ENCODE measurements around the gene SCYL3.

SCYL3 gene

DNA sequence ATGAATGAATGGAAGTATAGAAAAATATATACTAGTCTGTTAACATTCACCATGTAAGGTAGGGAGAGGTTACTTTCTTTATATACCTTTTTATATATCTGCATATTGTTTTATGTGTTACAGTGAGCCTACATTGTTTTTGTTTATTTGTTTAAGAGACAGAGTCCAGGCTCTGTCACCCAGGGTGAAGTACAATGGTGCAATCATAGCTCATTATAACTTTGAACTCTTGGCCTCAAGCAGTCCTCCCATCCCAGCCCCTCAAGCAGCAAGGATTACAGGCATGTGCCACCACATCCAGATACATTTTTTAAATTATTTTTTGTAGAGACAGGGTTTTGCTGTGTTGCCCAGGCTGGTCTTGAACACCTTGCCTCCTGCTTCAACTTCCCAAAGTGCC lies 7.4 kb upstream of the SCYL3 start:
- Histone ChIP-seq H3K27ac (no peak overlapping the region), H3K4me3 (no peak overlapping the region)

DNA sequence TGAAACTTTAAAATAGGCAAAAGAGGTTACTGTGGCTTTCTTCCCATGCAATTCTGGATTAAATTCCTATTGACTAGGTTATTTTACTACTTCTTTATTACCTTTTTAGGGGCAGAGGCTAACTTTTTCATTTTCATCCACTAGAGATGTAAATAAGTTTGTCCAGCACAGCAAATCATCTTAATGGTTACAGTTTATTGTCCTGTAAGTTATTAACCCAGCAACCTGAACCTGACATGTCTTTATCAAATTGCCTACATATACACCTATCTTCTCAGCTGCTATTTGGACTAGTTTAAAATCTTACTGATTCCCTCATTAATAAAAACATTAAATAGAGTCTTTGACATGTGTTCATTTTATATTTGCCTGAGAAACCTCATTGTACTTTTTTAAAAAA lies 6.9 kb upstream of the SCYL3 start:
- Histone ChIP-seq H3K27ac (no peak overlapping the region), H3K4me3 (no peak overlapping the region)

DNA sequence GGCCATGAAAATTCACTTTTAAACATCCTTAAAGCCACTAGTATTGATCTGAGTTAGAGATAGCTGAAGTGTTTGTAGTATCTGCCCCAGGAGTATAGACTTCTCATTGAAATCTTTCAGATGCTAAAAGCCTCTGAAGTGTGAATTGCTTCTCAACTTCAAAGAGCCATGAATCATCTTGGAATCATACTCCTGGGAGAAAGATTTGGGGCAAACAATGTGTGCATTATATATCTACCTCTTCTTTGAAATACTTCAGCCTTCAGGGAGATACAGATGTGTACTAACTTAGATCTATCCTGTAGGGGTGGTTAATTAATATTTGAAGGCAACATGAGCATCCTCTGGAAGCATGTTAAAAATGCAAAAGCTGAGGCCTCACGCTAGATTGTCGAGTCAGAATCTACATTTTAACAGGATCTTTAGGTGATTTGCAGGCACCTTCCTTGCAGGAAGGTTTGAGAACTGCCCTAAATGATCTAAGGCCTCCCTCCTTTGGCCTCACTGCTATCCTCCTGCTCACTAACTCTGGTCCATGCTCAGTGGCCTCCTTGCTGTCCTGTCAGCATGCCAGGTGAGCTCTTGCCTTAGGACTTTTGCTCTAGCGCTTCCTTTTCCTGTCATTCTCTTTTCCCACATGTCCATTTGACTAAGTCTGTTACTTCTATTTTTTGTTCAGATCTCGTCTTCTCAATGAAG lies 6.0 kb upstream of the SCYL3 start:
- Histone ChIP-seq H3K4me3 (no peak overlapping the region), H3K27ac (no peak overlapping the region)

DNA sequence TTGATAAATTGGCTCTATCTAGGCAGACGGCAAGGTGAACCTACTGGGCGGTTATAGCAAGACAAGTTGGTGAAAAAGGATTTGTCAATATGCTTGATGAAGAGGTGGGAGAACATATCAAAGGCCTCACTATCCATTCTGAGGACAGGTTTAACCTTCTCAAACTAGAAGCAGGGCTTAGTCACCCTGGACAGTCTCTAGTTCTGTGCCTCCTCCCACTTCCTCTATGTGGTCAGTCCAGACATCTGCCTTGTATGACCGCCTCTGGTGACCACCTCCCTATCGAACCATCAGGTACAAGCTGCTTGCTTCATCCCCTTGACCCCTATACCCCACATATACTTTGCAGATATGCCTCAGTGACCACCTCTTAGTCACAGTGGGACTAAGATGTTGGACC lies 2.3 kb upstream of the SCYL3 start:
- no peak overlapping the region for H3K27ac ChIP-seq
- no peak overlapping the region for H3K4me3 ChIP-seq

DNA sequence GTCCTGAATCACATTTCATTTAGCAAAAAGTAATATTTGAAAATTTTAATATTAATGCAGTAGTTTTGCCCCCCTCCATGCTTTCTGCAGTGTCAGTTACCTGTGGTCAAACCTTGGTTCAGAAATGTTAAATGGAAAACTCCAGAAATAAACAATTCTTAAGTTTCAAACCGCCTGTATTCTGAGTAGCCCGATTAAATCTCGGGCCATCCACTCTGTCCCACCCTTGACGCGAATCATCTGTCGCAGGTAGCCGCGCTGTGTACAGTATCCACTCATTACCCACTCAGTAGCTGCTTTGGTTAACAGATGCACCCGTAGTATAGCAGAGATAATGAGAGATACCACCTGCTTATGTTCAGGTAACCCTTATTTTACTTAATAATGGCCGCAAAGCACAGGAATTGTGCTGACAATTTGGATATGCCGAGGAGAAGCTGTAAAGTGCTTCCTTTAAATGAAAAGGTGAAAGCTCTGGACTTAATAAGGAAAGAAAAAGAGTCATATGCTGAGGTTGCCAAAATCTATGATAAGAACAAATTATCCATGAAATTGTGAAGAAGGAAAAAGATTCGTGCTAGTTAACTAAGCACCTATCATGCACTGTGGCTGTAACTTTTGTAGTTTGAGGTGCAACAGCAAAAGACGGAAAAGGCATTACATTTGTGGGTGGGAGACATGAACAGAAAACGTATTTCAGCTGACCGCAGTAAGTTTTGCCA lies 889 bp upstream of the SCYL3 start:
- Histone ChIP-seq H3K27ac (peak overlapping the region; percentile 45 to 100 (median 99)), H3K4me3 (peak overlapping the region; percentile 71 to 97 (median 88))

DNA sequence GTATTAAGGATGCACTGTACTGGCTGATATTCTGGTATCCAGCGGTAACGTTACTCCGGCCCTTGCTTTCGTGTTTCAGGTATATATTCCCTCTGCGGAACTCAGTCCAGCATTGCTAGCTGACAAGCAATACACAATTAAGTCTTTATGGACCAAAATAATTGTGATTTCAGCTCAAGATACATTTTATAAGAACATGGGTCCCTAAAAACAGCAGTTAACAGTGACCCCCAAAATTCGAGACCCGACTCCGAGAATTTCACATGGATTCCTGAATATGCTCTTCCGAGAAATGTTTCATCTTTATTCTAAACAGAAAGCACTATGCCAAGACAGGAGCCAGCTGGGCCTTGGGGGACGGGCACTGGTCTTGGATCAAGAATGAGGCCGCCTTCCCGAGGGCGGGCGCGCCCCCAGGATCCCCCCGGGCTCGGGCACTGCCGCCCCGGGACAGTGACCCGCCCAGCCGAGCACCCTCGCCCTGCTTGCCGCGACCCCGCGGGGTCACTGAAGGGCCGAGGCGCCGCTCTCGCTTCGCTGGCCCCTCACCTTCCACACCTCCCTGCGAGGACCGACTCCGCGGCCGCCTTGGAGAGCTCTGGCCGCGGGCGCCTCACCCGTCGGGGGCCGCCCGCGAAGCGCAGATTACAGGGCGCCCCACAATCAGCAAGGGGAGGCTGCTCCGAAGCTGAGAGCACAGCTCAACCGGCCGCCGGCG lies 610 bp downstream of the SCYL3 start:
- Histone ChIP-seq H3K4me3 (peak overlapping the region; percentile 71 to 97 (median 88)), H3K27ac (peak overlapping the region; percentile 87 to 100 (median 99))

DNA sequence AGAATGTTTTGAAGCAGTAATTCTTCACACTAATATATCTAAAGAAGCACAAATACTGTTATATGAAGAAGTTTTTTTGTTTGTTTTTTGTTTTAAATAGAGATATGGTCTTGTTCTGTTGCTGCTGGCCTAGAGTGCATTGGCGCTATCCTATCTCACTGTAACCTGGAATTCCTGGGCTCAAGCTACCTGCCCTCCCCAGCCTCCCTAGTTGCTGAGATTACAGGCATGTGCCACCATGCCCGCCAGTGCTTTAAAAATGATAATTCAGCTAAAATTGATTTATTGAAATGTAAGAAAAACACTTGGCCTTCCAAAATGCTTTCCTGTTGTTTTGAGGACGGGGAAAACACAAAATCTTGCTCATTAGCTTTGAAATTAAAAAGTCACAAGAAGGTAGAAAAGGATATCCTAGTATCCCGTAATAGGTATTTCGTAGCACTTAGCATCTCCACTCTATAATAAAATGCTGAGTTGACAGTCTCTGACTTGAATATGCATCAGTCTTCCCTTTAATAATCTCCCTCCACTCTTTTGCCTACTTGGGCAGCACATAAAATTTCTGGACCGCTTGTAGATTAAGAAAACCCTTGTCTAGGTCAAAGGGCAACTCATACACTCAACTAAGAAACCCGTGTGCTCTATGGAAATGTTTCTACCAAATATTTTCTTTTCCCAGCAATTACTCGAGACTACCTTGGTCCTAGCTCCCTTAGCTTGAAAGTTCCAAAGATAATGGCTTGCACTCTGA lies 1.3 kb downstream of the SCYL3 start:
- peak overlapping the region in 18 of 21 experiments; percentile 96 to 100 (median 99) for H3K27ac ChIP-seq
- H3K4me3 ChIP-seq: peak overlapping the region; percentile 71 to 97 (median 88)

DNA sequence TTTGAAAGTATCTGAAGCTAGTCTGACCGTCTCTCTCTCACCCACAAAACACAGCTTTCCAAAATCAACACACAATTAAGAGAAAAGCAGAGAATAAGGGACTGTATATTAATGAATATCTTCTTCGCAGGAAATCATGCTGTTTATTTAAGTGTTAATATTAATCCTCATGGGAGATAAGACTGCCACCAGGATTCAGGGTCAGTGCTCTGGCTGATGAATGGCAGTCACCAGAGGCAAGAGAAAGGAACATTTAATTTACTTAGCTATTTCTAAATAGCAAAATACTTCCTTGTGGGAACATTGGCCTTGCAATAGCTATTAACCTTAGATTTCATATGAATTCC lies 2.2 kb downstream of the SCYL3 start:
- H3K4me3 ChIP-seq: no peak overlapping the region
- H3K27ac ChIP-seq: peak overlapping the region in 19 of 21 experiments; percentile 10 to 100 (median 63)

DNA sequence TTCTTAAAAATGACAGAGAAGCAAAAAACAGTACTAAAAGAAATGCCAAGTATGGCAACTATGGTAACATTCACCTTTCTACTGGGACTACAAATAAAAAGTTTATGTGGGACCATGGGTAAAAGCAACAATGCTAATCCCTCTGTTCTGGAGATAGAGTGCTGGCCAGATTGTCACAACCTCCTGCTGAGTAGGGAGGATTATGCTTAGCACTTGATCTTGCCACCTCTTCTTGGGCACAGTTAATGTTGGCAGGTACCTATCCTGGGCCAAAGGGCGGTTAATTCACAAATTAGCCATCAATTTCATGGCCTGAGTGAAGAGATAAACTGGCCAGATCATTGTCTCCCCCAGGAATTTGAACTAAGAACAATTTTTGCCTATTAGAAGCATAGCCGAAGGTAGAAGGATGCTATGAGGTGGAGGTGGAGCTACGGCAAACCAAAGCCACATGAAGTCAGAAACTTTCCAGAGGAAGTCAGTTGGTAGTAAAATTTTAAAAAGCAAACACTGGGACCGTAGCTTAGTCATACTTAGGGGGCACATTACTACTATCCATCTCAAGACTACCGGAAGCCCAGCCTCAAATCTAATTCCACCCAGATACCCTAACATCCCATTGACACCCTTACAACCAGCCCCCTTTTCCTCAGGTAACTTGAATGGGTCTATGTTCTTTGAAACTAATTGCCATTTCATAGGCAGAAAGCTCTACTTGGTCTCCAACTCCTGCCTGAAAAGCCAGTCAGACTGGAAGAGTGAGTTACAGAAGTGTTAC lies 2.7 kb downstream of the SCYL3 start:
- Histone ChIP-seq H3K27ac (peak overlapping the region in 19 of 21 experiments; percentile 10 to 100 (median 61)), H3K4me3 (no peak overlapping the region)

DNA sequence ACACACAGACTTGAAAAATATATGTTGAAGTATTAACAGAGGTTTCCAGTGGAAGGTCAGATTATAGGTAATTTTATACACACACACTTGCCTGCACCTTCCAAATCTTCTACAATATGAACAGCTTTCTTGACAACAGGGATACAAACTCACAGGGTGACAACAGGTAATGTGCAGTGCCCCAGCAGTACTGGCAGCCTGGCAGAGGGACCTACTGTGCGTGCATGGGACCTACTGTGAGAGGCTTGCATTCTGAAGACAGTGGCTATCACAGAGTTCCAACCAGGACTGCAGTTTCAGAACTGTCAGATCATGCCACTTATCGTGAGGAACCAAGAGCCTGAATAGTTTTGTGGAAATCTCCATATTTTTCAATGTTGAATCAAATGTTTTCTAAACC lies 3.8 kb downstream of the SCYL3 start:
- Histone ChIP-seq H3K27ac (peak overlapping the region in 3 of 21 experiments; percentile 14 to 100 (median 50)), H3K4me3 (no peak overlapping the region)

DNA sequence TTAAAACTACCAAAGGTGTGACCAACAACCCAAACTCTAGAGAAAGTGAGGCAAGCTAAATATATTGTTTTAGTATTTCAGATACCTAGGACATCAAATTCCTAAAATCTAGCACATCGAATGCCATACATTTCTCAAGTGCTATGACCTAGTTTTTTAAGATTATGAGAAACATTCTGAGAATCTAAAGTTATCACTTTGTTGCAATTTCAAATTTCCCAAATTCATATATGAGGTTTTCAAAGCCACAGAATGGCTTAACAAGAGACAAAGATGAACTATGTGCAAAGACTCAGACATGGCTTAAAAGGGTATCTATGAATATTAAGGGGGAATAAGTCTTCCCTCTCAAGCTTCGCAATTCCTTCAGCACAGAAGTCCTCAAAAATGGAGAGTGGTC lies 6.8 kb downstream of the SCYL3 start:
- H3K27ac ChIP-seq: no peak overlapping the region

DNA sequence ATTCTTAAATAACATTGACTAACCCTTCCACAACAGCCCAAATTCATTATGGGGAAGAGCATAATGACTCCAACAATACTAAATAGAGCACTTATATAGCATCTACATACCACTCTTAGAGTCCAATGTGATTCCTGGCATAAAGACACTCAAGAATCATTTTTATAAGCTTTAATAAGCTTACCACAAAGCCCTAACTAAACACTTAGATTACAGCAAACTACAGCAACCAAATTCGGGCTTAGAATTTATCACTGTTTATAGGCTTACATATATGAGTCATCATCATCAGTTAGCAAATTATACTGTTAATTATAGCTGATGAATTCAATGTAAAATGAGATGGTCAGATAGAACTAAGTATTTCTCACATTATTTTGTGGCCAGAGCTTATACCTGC lies 7.3 kb downstream of the SCYL3 start:
- H3K27ac ChIP-seq: no peak overlapping the region
- no peak overlapping the region for H3K4me3 ChIP-seq

More for the DNA sequence above, 6.8 kb downstream of the SCYL3 start:
- H3K4me3 ChIP-seq: no peak overlapping the region

DNA sequence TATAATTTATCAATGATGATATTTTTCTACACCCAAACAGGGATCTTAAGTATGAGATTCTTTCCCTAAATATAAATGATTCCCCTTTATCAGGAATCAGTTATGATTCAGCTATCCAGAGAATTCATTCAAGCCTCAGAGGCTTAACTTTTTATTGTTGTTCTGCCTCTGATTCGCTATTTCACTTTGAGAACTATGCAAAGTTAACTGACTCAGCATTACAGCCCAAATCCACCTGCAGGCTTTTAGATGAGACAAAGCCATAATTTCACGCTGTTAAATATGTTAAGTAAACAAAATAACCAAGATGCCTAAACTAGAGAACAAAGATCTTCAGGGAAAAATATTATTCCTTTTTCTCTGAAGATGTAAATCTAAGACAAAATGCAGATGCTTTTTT lies 8.5 kb downstream of the SCYL3 start:
- no peak overlapping the region for H3K4me3 ChIP-seq
- H3K27ac ChIP-seq: no peak overlapping the region

DNA sequence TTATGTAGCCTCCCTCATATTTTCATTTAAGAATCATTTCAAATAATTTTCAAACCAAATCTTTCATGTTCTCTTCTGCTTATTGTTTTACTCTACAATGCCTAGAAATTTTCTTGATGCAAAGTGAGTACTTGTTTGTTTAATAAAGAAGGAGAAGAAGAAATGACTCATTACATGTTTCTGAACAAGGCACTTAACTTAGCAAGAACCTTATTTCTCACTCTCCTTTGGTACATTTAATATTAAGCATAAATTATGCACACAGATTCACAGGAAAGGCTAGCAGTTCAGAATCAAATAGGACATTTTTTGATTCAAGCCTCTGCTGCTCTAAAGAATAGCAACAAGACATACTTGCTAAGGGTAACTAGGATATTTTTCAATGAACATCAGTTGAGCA lies 9.1 kb downstream of the SCYL3 start:
- Histone ChIP-seq H3K4me3 (no peak overlapping the region), H3K27ac (no peak overlapping the region)

DNA sequence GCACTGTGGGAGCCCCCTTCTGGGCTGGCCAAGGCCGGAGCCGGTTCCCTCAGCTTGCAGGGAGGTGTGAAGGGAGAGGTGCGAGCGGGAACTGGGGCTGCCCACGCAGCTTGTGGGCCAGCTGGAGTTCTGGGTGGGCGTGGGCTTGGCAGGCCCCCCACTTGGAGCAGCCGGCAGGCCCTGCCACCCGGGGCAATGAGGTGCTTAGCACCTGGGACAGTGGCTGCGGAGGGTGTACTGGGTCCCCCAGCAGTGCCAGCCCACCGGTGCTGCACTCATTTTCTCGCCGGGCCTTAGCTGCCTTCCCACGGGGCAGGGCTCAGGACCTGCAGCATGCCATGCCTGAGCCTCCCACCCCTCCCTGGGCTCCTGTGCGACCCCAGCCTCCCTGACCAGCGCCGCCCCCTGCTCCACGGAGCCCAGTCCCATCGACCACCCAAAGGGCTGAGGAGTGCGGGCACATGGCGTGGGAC lies 11.6 kb downstream of the SCYL3 start:
- Histone ChIP-seq H3K4me3 (no peak overlapping the region), H3K27ac (no peak overlapping the region)

DNA sequence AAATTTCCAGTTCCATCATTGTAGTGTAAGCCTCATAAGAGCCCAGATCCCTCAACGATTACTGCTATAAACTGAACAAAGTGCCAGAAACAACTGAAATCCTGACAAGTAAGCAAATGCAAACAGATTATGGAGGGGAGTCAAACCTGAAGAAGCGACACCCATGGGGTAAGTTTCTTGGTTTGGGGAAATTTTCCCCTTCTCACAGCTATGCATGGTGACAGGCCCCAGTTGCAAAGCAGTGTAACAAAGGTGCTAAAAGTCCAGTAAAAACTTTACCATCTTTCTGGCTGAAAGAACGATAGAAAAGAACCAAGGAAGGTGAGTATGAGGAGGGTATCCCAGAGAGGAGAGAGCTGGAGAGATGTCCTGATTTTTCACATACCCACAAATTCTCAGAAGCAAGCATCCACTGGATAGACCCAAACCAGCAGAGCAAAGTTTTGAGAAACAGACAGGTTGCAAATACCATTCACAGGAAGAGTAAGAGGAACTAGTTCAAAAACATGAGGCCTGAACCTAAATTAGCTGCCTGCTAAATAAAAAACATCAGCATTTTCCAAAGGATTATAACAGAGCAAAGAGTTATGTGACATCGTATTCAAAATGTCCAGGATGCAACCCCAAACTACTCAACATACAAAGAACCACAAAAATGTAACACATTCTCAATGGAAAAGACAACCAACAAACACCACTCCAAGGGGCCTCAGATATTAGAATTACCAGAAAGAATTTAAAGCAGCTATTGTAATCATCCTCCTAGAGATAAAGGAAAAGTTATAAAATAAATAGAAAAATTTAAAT lies 14.5 kb downstream of the SCYL3 start:
- no peak overlapping the region for H3K27ac ChIP-seq
- H3K4me3 ChIP-seq: no peak overlapping the region

DNA sequence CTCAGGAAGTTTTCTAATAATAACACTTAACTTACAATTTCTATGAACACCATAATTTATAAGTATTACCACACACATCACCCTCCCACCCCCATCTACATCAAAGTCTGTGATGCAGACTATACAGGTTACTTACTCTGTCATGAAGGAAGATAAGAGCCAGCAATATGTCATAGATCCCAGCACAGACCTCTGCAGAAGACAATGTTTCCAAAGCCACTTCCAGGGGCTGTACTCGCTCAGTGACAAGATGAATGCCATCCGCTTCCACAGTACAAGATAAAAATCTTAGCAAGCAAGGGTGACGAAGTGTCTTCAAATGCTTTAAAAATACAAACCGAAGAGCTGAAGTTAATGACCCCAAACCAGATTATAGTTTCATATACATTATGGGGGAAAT lies 15.2 kb downstream of the SCYL3 start:
- Histone ChIP-seq H3K27ac (no peak overlapping the region), H3K4me3 (no peak overlapping the region)

DNA sequence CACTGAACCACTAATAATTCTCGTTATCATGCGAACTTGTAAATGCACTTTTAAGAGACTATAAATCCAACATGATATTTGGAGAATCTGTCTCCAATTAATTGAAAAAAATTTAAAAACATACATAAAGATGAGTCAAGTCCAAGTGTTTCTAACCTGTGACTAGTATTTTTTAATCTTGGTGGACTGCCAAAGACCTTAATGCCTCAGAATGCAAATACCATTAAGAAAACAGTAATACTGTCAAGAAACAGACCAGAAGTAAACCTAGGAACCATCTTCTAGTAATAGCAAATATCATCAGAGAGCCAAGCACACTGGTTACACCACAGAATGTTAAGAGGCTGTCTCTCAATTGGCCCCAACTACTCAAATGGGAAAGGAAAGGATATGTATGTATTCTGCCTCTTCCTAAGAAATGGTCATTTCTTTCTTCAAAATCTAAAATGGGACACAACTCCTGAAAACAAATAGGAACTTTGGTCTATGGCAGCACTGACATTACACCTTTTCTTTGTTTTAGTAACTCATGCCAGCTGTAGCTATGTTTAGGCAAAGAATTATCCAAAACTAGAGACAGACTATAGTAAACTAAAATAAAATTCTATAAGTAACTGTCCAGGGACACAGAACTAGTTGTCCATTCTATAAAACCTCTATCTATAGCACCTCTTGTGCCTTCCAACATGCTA lies 15.8 kb downstream of the SCYL3 start:
- no peak overlapping the region for H3K27ac ChIP-seq

More for the DNA sequence above, 15.8 kb downstream of the SCYL3 start:
- no peak overlapping the region for H3K4me3 ChIP-seq
